Kidney glomerular epithelial cell (primary cell): ENCODE results near the gene FGF1.

Experiments used
- DNase-seq: peaks from one replicate; lab custom pipeline; 2025; lab: John Stamatoyannopoulos, UW

FGF1 gene

GRCh38 chr5:142685418-142686209 is at the start of gene FGF1:
Gene FGF1, minus strand, starts transcription at chr5:142686090. Its CDS starts 71,963 bp downstream, at chr5:142614127.
- DNase-seq: no peak

GRCh38 chr5:142727735-142728047 is 41.8 kb upstream of the FGF1 start:
- no peak for DNase-seq

- DNase-seq: no peak
Observed at GRCh38 chr5:142726188-142726731, 40.4 kb upstream of the FGF1 start.

- DNase-seq: no peak
Observed at GRCh38 chr5:142725231-142726187, 39.6 kb upstream of the FGF1 start.

GRCh38 chr5:142724821-142725220 is 38.9 kb upstream of the FGF1 start:
- DNase-seq: no peak

GRCh38 chr5:142722896-142723295 is 37.0 kb upstream of the FGF1 start:
- no peak for DNase-seq

GRCh38 chr5:142722146-142722545 is 36.3 kb upstream of the FGF1 start:
- no peak for DNase-seq

GRCh38 chr5:142720641-142721271 is 34.9 kb upstream of the FGF1 start:
- no peak for DNase-seq

- DNase-seq: no peak
Observed at GRCh38 chr5:142719836-142720370, 34.0 kb upstream of the FGF1 start.

- peak; percentile 60 for DNase-seq
Observed at GRCh38 chr5:142717582-142718215, 31.8 kb upstream of the FGF1 start.

GRCh38 chr5:142716963-142717362 is 31.1 kb upstream of the FGF1 start:
- DNase-seq: peak; percentile 55

GRCh38 chr5:142715291-142715690 is 29.4 kb upstream of the FGF1 start:
- DNase-seq: no peak

GRCh38 chr5:142713121-142713706 is 27.3 kb upstream of the FGF1 start:
- peak; percentile 73 for DNase-seq

GRCh38 chr5:142703153-142703552 is 17.3 kb upstream of the FGF1 start:
- no peak for DNase-seq

GRCh38 chr5:142701673-142702311 is 15.9 kb upstream of the FGF1 start:
- DNase-seq: no peak

GRCh38 chr5:142700566-142700965 is 14.7 kb upstream of the FGF1 start:
- no peak for DNase-seq

GRCh38 chr5:142699184-142699720 is 13.4 kb upstream of the FGF1 start:
- peak; percentile 78 for DNase-seq

- DNase-seq: no peak
Observed at GRCh38 chr5:142698447-142699183, 12.7 kb upstream of the FGF1 start.
